ENCODE results near the gene STARD3.
A peak's percentile ranks its signal among the peaks of the same experiment; 100 is the strongest.

The STARD3 gene

GRCh38 chr17:39648616-39649366 lies 11.8 kb downstream of the STARD3 start:
- no peak overlapping the region for H3K4me3 ChIP-seq (ENCODE audit: low read depth, low read length)
- no peak for DNase-seq (ENCODE audit: low read depth)
- TF ChIP-seq CTCF (IDR thresholded peaks at IDR 0.05; ENCODE audit: control insufficient read depth, extremely low read depth, insufficient read depth) = no peak

- TF ChIP-seq CTCF (IDR thresholded peaks at IDR 0.05; ENCODE audit: control insufficient read depth, extremely low read depth, insufficient read depth) = no peak
- H3K4me3 ChIP-seq (ENCODE audit: low read depth, low read length) = no peak overlapping the region
- no peak for DNase-seq (ENCODE audit: low read depth)
Measured at GRCh38 chr17:39650121-39650579, 13.2 kb downstream of the STARD3 start.

- TF ChIP-seq CTCF (IDR thresholded peaks at IDR 0.05; ENCODE audit: control insufficient read depth, extremely low read depth, insufficient read depth) = no peak
- DNase-seq (ENCODE audit: low read depth) = peak; percentile 75
- H3K4me3 ChIP-seq (ENCODE audit: low read depth, low read length) = no peak overlapping the region
Measured at GRCh38 chr17:39651923-39652586, 15.1 kb downstream of the STARD3 start.

- TF ChIP-seq CTCF (IDR thresholded peaks at IDR 0.05; ENCODE audit: control insufficient read depth, extremely low read depth, insufficient read depth) = no peak
- DNase-seq (ENCODE audit: low read depth) = no peak
Measured at GRCh38 chr17:39652587-39653315, 15.8 kb downstream of the STARD3 start.

GRCh38 chr17:39653316-39653661 lies 16.3 kb downstream of the STARD3 start:
- TF ChIP-seq CTCF (IDR thresholded peaks at IDR 0.05; ENCODE audit: control insufficient read depth, extremely low read depth, insufficient read depth) = no peak
- no peak for DNase-seq (ENCODE audit: low read depth)
- no peak overlapping the region for H3K4me3 ChIP-seq (ENCODE audit: low read depth, low read length)

More at GRCh38 chr17:39652587-39653315, 15.8 kb downstream of the STARD3 start:
- no peak overlapping the region for H3K4me3 ChIP-seq (ENCODE audit: low read depth, low read length)

GRCh38 chr17:39653662-39654331 lies 16.9 kb downstream of the STARD3 start:
- no peak for DNase-seq (ENCODE audit: low read depth)
- no peak overlapping the region for H3K4me3 ChIP-seq (ENCODE audit: low read depth, low read length)

More at GRCh38 chr17:39653662-39654331, 16.9 kb downstream of the STARD3 start:
- peak; percentile 64 for TF ChIP-seq CTCF (IDR thresholded peaks at IDR 0.05; ENCODE audit: control insufficient read depth, extremely low read depth, insufficient read depth)
